ENCODE results near the gene G2E3.

DNA sequence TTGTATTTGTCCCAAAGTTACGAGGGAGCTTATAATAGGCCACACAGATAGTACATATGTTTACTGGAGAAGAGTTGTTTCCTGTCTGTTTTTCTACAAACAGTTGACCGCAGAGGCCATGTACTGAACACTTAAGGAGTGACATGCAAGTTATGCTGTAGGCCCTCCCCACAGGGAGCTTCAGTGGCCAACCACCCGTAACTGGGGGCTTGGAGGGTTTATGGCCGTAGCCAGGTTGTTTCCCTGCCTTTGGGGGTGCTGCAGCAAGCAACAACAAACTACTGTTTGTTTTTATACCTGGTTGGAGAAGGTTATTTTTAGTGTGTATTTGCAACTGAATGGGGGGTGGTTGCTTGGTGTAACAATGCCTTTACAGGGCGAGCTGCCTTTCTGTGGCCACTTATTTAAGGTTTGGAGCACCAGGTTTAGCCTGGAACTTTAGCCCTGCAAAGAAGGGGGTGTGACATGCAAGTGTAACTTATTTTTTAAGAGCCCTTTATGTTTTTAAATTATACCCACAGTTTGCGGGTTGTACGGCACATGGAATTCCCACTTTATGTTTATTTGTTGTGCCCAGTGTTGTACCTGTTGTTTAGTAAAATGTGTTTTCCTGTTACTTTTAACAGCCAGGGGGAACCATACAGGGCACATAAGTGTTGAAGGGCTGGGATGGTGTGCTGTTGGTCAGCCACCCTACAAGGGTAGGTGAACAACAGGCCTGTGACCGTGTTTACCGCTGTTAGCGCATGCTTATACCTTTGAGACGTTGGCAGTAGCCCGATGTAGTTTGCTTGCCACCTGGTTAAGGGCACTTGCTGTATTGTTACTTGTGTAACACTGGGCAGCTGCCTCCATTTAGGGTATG, 29.9 kb upstream of the G2E3 start:
- TF ChIP-seq FOXM1 (CRISPR knock-in tag; IDR thresholded peaks at IDR 0.05) (no peak), ZNF496 (CRISPR knock-in tag; IDR thresholded peaks at IDR 0.05; ENCODE audit: insufficient replicate concordance) (no peak), ZNF180 (CRISPR knock-in tag; IDR thresholded peaks at IDR 0.05; ENCODE audit: borderline replicate concordance, low read depth) (no peak), RBM39 (IDR thresholded peaks at IDR 0.05; ENCODE audit: low read depth, low read length, poor library complexity, severe bottlenecking) (no peak), HHEX (CRISPR knock-in tag; IDR thresholded peaks at IDR 0.05) (no peak), BATF2 (CRISPR knock-in tag; IDR thresholded peaks at IDR 0.05) (no peak), POLR2AphosphoS5 (IDR thresholded peaks at IDR 0.05; ENCODE audit: low read depth, low read length) (no peak)
- TF ChIP-seq, protein P1, sequence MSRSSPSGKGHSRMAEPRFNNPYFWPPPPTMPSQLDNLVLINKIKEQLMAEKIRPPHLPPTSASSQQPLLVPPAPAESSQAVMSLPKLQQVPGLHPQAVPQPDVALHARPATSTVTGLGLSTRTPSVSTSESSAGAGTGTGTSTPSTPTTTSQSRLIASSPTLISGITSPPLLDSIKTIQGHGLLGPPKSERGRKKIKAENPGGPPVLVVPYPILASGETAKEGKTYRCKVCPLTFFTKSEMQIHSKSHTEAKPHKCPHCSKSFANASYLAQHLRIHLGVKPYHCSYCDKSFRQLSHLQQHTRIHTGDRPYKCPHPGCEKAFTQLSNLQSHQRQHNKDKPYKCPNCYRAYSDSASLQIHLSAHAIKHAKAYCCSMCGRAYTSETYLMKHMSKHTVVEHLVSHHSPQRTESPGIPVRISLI (CRISPR knock-in tag; IDR thresholded peaks at IDR 0.05; ENCODE audit: borderline replicate concordance): no peak
